T-cell (primary cell): ENCODE results near the gene RNF217. TPM values are rescaled to one million over a fixed set of nuclear protein-coding genes. Genes with fewer than 3 reads are reported as not detected.

Source experiments
- ATAC-seq, 4 experiments: fragments of 200-7000 bp in 3 of 4; fragments of 150-1000 bp in 1 of 4; cut with Tn5 transposase; replicated peaks in 1 of 4; 1 replicate in 3 of 4; 2 replicates in 1 of 4; pipeline ENCODE4 v1.10.0; 2021; ENCODE audit warnings: moderate library complexity in 3 of 4, mild to moderate bottlenecking in 2 of 4, moderate number of reproducible peaks in 1 of 4
- CTCF ChIA-PET, 2 donors: fragments of 300-600 bp; sonication (Branson Sonifier 250); formaldehyde crosslinking; loops; one replicate each; lab custom pipeline; 2022; ENCODE audit warnings: antibody characterized with exemption in 2 of 2; lab: Charles Lee
- POLR2A ChIA-PET, 2 donors: fragments of 300-600 bp; sonication (Branson Sonifier 250); formaldehyde crosslinking; loops; one replicate each; lab custom pipeline; 2022; ENCODE audit warnings: antibody characterized with exemption in 2 of 2; lab: Charles Lee
- DNase-seq, 35 experiments: peaks; one replicate each; pipeline versions ENCODE4 v3.0.0 to v3.0.0-alpha.2; 2013 to 2023
- H3K27ac ChIP-seq: one replicate; pipeline ENCODE4 v1.5.1; 2013; ENCODE audit warnings: low read length
- H3K27me3 ChIP-seq, 2 experiments: replicated peaks in 1 of 2; 1 replicate in 1 of 2; 2 replicates in 1 of 2; pipeline versions ENCODE4 v1.6.1 to v1.7.0; 2013; ENCODE audit warnings: low read length in 1 of 2, mixed read lengths in 1 of 2; ENCODE audit not compliant: control insufficient read depth in 2 of 2, insufficient read depth in 2 of 2; ENCODE audit errors: extremely low read depth in 1 of 2
- H3K36me3 ChIP-seq, 2 donors: 1 replicate in 1 of 2; 2 replicates in 1 of 2; pipeline versions ENCODE4 v1.6.1 to v1.7.0; 2013; ENCODE audit warnings: low read length in 1 of 2; ENCODE audit not compliant: control insufficient read depth in 2 of 2, insufficient read depth in 1 of 2; ENCODE audit errors: extremely low read depth in 1 of 2
- H3K4me1 ChIP-seq, 2 experiments: 1 replicate in 1 of 2; 2 replicates in 1 of 2; pipeline versions ENCODE4 v1.6.1 to v1.7.0; 2013; ENCODE audit warnings: low read length in 2 of 2, mixed read lengths in 1 of 2; ENCODE audit not compliant: insufficient read depth in 2 of 2, control insufficient read depth in 1 of 2; ENCODE audit errors: extremely low read depth in 1 of 2
- H3K4me3 ChIP-seq, 2 donors: 1 replicate in 1 of 2; 2 replicates in 1 of 2; pipeline versions ENCODE4 v1.5.1 to v1.7.0; 2013; ENCODE audit warnings: mild to moderate bottlenecking in 2 of 2, low read length in 1 of 2, moderate library complexity in 1 of 2; ENCODE audit not compliant: control insufficient read depth in 1 of 2; ENCODE audit errors: extremely low read depth in 1 of 2
- H3K9me3 ChIP-seq: 2 replicates; pipeline ENCODE4 v1.7.0; 2013
- H3K27ac Mint-ChIP-seq, 2 donors: one replicate each; pipeline ENCODE4 v1.8.0; 2020 to 2021; ENCODE audit warnings: mild to moderate bottlenecking in 2 of 2, mixed read lengths in 2 of 2
- H3K27me3 Mint-ChIP-seq, 2 donors: one replicate each; pipeline ENCODE4 v1.8.0; 2021 to 2022; ENCODE audit warnings: mixed read lengths in 2 of 2
- H3K36me3 Mint-ChIP-seq: one replicate; pipeline ENCODE4 v1.8.0; 2021; ENCODE audit warnings: mixed read lengths
- H3K4me1 Mint-ChIP-seq, 3 donors: one replicate each; pipeline ENCODE4 v1.8.0; 2020 to 2022; ENCODE audit warnings: mixed read lengths in 3 of 3, mild to moderate bottlenecking in 1 of 3
- H3K4me3 Mint-ChIP-seq, 3 donors: one replicate each; pipeline ENCODE4 v1.8.0; 2020 to 2022; ENCODE audit warnings: mild to moderate bottlenecking in 3 of 3, mixed read lengths in 3 of 3, moderate library complexity in 3 of 3
- H3K9me3 Mint-ChIP-seq, 3 donors: one replicate each; pipeline ENCODE4 v1.8.0; 2020 to 2022; ENCODE audit warnings: mixed read lengths in 3 of 3
- WGBS: methylation state at CpG from one replicate; pipeline ENCODE4 v1.1.5; 2013; ENCODE audit warnings: missing lambda C conversion rate; ENCODE audit not compliant: insufficient coverage; 5-methylcytosine and 5-hydroxymethylcytosine counted together
- total RNA-seq, 35 experiments: library from RNA in 6 of 35; stranded (reverse) in 6 of 35; fragments of 120-200 nt in 1 of 35; gene quantifications; one replicate each; pipeline versions ENCODE4 v1.2.1 to v1.2.4 and lab custom pipeline; 2013 to 2026

The RNF217 gene
- total RNA-seq, 5 donors from 2014 or later (not counting 1 experiment from before 2014, with no cell fraction given), result 0.16 to 0.89 (median 0.59) TPM

GRCh38 chr6:125015152-125015551 is 52.9 kb downstream of the RNF217 start:
- no CpG with 5 or more reads among the region's 4 CpGs for WGBS
- ChIA-PET CTCF (no interaction called here), POLR2A (no interaction called here)
- Mint-ChIP-seq H3K9me3 (no peaks in the 10 kb centered on the region), H3K27me3 (peaks cover 2 to 3% of the 10 kb centered on the region in 2 donors), H3K4me1 (no peaks in the 10 kb centered on the region), H3K36me3 (no peaks in the 10 kb centered on the region), H3K27ac (no peak overlapping the region), H3K4me3 (no peak overlapping the region)
- Histone ChIP-seq H3K27me3 (no peaks in the 10 kb centered on the region), H3K4me3 (no peak overlapping the region), H3K27ac (no peak overlapping the region), H3K9me3 (no peaks in the 10 kb centered on the region), H3K4me1 (no peaks in the 10 kb centered on the region), H3K36me3 (no peaks in the 10 kb centered on the region)
- ATAC-seq (no peak), DNase-seq (no peak)

GRCh38 chr6:125018136-125018535 is 55.9 kb downstream of the RNF217 start:
- H3K36me3 ChIP-seq, result no peaks in the 10 kb centered on the region
- no peaks in the 10 kb centered on the region for H3K4me1 Mint-ChIP-seq
- H3K36me3 Mint-ChIP-seq, result no peaks in the 10 kb centered on the region
- H3K4me3 Mint-ChIP-seq, result no peak overlapping the region
- H3K9me3 Mint-ChIP-seq, result no peaks in the 10 kb centered on the region
- H3K27me3 Mint-ChIP-seq, result peaks cover 2 to 3% of the 10 kb centered on the region in 2 donors
- H3K27ac ChIP-seq, result no peak overlapping the region
- H3K4me3 ChIP-seq, result no peak overlapping the region
- ATAC-seq (no peak), DNase-seq (no peak)
- no peaks in the 10 kb centered on the region for H3K9me3 ChIP-seq
- no peaks in the 10 kb centered on the region for H3K27me3 ChIP-seq
- H3K27ac Mint-ChIP-seq, result no peak overlapping the region
- H3K4me1 ChIP-seq, result no peaks in the 10 kb centered on the region
- CTCF ChIA-PET, result no interaction called here
- POLR2A ChIA-PET, result no interaction called here

- H3K4me1 ChIP-seq, result no peaks in the 10 kb centered on the region
- DNase-seq, result no peak
- Mint-ChIP-seq H3K36me3 (no peaks in the 10 kb centered on the region), H3K27me3 (peaks cover 2 to 3% of the 10 kb centered on the region in 2 donors), H3K27ac (no peak overlapping the region), H3K4me1 (no peaks in the 10 kb centered on the region), H3K4me3 (no peak overlapping the region), H3K9me3 (no peaks in the 10 kb centered on the region)
- POLR2A ChIA-PET, result interaction anchor here in 1 of 2 donors (0.5 kb wide), 1 partner anchor 25 kb away, joined by 3 read pairs; no protein-coding TSS in a partner anchor
- H3K4me3 ChIP-seq, result no peak overlapping the region
- CTCF ChIA-PET, result no interaction called here
- ATAC-seq, result no peak
- no peak overlapping the region for H3K27ac ChIP-seq
- no peaks in the 10 kb centered on the region for H3K27me3 ChIP-seq
- no peaks in the 10 kb centered on the region for H3K36me3 ChIP-seq
- no peaks in the 10 kb centered on the region for H3K9me3 ChIP-seq
- WGBS, result 100% methylated on average over 1 of the region's 2 CpGs
Observed at GRCh38 chr6:125019281-125019680, 57.0 kb downstream of the RNF217 start.

- POLR2A ChIA-PET, result no interaction called here
Observed at GRCh38 chr6:125019918-125020317, 57.7 kb downstream of the RNF217 start.

GRCh38 chr6:125020385-125020784 is 58.1 kb downstream of the RNF217 start:
- Histone ChIP-seq H3K36me3 (no peaks in the 10 kb centered on the region), H3K27me3 (no peaks in the 10 kb centered on the region), H3K27ac (no peak overlapping the region), H3K4me1 (no peaks in the 10 kb centered on the region), H3K9me3 (no peaks in the 10 kb centered on the region), H3K4me3 (no peak overlapping the region)
- Mint-ChIP-seq H3K9me3 (no peaks in the 10 kb centered on the region), H3K27me3 (peaks cover 2 to 3% of the 10 kb centered on the region in 2 donors), H3K4me3 (no peak overlapping the region), H3K27ac (no peak overlapping the region), H3K36me3 (no peaks in the 10 kb centered on the region), H3K4me1 (no peaks in the 10 kb centered on the region)
- ChIA-PET CTCF (no interaction called here), POLR2A (interaction anchor here in 1 of 2 donors (0.6 kb wide), 1 partner anchor 949 kb away, joined by 3 read pairs; no protein-coding TSS in a partner anchor)
- DNase-seq (no peak), ATAC-seq (no peak)
- WGBS, result 100% methylated on average over 1 of the region's 4 CpGs

More at GRCh38 chr6:125019918-125020317, 57.7 kb downstream of the RNF217 start:
- CTCF ChIA-PET, result no interaction called here
- H3K27ac ChIP-seq, result no peak overlapping the region
- no peaks in the 10 kb centered on the region for H3K36me3 ChIP-seq
- no peak for ATAC-seq
- no peak for DNase-seq
- Mint-ChIP-seq H3K27ac (no peak overlapping the region), H3K27me3 (peaks cover 2 to 3% of the 10 kb centered on the region in 2 donors), H3K4me3 (no peak overlapping the region), H3K9me3 (no peaks in the 10 kb centered on the region), H3K36me3 (no peaks in the 10 kb centered on the region), H3K4me1 (no peaks in the 10 kb centered on the region)
- H3K27me3 ChIP-seq, result no peaks in the 10 kb centered on the region
- 84% methylated on average over 3 of the region's 6 CpGs for WGBS
- H3K4me3 ChIP-seq, result no peak overlapping the region
- H3K4me1 ChIP-seq, result no peaks in the 10 kb centered on the region
- no peaks in the 10 kb centered on the region for H3K9me3 ChIP-seq

- ChIA-PET POLR2A (no interaction called here), CTCF (no interaction called here)
- H3K27me3 Mint-ChIP-seq, result peaks cover 3 to 4% of the 10 kb centered on the region in 2 donors
- H3K9me3 Mint-ChIP-seq, result peaks cover 3 to 4% (median 4%) of the 10 kb centered on the region in 3 donors
- H3K4me3 Mint-ChIP-seq, result no peak overlapping the region
- no peak for DNase-seq
- ATAC-seq, result no peak
- Histone ChIP-seq H3K27me3 (no peaks in the 10 kb centered on the region), H3K36me3 (no peaks in the 10 kb centered on the region), H3K27ac (no peak overlapping the region), H3K4me1 (no peaks in the 10 kb centered on the region), H3K9me3 (no peaks in the 10 kb centered on the region), H3K4me3 (no peak overlapping the region)
- H3K27ac Mint-ChIP-seq, result no peak overlapping the region
- WGBS, result 100% methylated on average over 1 of the region's 1 CpG
- H3K36me3 Mint-ChIP-seq, result no peaks in the 10 kb centered on the region
- no peaks in the 10 kb centered on the region for H3K4me1 Mint-ChIP-seq
Observed at GRCh38 chr6:125022391-125022989, 60.3 kb downstream of the RNF217 start.
